Coronary artery (tissue), 2 donors: ENCODE data around the gene NOXO1.

Source experiments
- DNase-seq: peaks from one replicate; pipeline ENCODE4 v3.0.0-alpha.2; 2017; ENCODE audit warnings: low spot score
- H3K27ac ChIP-seq, 2 donors: fragments of 200-600 bp; sonication (generic); one replicate each; pipeline ENCODE4 v1.5.1; 2016 to 2019
- H3K4me3 ChIP-seq: fragments of 200-600 bp; sonication (generic); 2 replicates; pipeline ENCODE4 v1.5.1; 2016; ENCODE audit warnings: mild to moderate bottlenecking, moderate library complexity
- TF ChIP-seq, protein P1 (sequence below): fragments of 200-600 bp; sonication (generic); IDR thresholded peaks from one replicate; pipeline ENCODE4 v1.5.1; 2019; ENCODE audit warnings: antibody characterized with exemption

NOXO1 gene

DNA sequence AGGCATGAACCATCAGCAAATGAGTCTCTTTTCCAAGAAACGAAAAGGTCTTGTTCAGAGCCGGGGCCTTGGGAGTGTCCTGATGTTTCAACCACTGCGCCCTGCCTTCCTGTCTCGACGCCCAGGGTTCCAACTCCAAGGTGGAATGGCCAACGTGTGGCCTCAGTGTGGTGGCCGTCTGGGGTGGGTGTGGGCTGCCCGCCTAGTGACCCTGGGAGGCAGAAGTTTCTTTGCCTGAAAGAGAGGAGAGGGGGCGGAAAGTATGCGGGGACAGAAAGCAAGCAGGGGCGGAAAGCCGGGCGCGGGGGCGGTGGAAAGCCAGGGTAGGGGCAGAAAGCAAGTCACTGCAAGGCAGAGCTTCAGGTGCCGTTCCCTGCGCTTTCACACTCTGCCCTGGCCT, 42.4 kb downstream of the NOXO1 start:
- TF ChIP-seq, protein P1, sequence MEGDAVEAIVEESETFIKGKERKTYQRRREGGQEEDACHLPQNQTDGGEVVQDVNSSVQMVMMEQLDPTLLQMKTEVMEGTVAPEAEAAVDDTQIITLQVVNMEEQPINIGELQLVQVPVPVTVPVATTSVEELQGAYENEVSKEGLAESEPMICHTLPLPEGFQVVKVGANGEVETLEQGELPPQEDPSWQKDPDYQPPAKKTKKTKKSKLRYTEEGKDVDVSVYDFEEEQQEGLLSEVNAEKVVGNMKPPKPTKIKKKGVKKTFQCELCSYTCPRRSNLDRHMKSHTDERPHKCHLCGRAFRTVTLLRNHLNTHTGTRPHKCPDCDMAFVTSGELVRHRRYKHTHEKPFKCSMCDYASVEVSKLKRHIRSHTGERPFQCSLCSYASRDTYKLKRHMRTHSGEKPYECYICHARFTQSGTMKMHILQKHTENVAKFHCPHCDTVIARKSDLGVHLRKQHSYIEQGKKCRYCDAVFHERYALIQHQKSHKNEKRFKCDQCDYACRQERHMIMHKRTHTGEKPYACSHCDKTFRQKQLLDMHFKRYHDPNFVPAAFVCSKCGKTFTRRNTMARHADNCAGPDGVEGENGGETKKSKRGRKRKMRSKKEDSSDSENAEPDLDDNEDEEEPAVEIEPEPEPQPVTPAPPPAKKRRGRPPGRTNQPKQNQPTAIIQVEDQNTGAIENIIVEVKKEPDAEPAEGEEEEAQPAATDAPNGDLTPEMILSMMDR, result no peak
- DNase-seq, result no peak
- H3K27ac ChIP-seq, result peak overlapping the region in 1 of 2 donors; percentile 24
- no peak overlapping the region for H3K4me3 ChIP-seq

GRCh38 chr16:1938316-1938715, 43.0 kb downstream of the NOXO1 start:
- peak overlapping the region in 1 of 2 donors; percentile 24 for H3K27ac ChIP-seq
- TF ChIP-seq, protein P1, result no peak
- DNase-seq, result no peak
- H3K4me3 ChIP-seq, result no peak overlapping the region

- no peak overlapping the region for H3K4me3 ChIP-seq
- TF ChIP-seq, protein P1, result no peak
- no peak for DNase-seq
- H3K27ac ChIP-seq, result no peak overlapping the region
These were observed 44.3 kb downstream of the NOXO1 start for GRCh38 chr16:1936945-1937479.

- DNase-seq, result no peak
- TF ChIP-seq, protein P1, result no peak
- no peak overlapping the region for H3K4me3 ChIP-seq
- H3K27ac ChIP-seq, result no peak overlapping the region
These were observed 48.1 kb downstream of the NOXO1 start for GRCh38 chr16:1933097-1933661.

DNA sequence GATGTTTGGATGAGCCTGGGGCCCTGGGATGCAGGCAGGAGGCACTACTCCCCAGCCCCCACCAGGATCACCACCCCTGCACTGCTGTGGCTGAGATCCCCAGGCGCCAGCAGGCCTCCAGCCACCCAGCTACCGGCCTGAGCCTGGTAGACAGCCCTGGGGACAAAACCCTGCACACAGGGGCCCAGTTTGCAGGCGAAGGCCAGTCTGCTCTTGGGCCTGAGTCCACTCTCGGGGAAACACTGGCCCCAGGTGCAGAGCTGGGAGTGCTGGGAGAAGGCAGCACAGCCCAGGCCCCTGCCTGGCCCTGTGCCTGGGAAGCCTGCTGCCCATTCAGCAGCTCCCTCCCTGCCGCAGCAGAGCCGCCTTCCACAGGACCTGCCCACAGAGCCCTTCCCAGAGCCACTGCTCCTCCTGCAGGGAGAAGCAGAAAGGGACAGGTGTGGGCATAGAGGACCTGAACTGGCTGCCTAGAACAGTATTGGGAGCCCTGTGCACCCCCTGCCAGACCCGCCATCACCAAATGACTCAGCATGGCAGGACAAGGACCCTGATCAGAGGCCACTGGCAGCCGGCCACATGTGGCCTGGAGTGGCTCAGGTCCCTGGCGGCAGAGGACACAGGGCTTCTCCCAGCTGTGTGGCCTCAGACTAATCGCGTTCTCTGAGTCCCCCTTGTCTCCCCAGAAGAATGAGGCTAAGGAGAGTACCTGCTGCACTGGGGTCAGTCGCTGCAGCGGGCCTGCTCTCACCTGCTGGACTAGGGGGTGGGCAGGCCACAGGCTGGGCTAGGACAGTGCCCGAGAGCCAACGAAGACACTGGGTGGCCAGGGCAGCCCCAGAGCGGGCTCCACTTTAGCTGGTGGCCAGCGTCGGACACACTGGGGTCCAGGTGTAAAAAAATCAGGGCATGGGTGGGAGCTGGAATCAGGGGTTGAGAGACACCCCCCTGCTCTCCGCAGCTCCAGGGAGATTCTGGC, 48.9 kb downstream of the NOXO1 start:
- H3K27ac ChIP-seq, result no peak overlapping the region
- TF ChIP-seq, protein P1, result no peak
- no peak for DNase-seq
- H3K4me3 ChIP-seq, result no peak overlapping the region

- no peak for DNase-seq
- H3K27ac ChIP-seq, result no peak overlapping the region
- H3K4me3 ChIP-seq, result no peak overlapping the region
- TF ChIP-seq, protein P1, result no peak
These were observed 50.9 kb downstream of the NOXO1 start for GRCh38 chr16:1930338-1930720.
